Mesenchymal stem cell (in vitro differentiated cells and primary cell): Measurements from ENCODE around the gene XAGE5. TPM values are rescaled to one million over a fixed set of nuclear protein-coding genes. Genes with fewer than 3 reads are reported as not detected.
"Not testable (repeated sequence)": the region's sequence is repeated elsewhere in the genome, so short reads cannot be mapped to it uniquely, and the experiment has no call there.

ENCODE experiments used
- DNase-seq: peaks from one replicate; pipeline ENCODE4 v3.0.0-alpha.2; 2013
- H2AFZ ChIP-seq: one replicate; pipeline ENCODE4 v1.6.1; 2013; ENCODE audit warnings: low read depth, mild to moderate bottlenecking, control low read depth, inconsistent platforms, low read length, moderate library complexity
- H2AK5ac ChIP-seq: 2 replicates; pipeline ENCODE4 v1.6.1; 2013; ENCODE audit warnings: low read length, moderate library complexity, mild to moderate bottlenecking, inconsistent platforms; ENCODE audit not compliant: severe bottlenecking
- H2BK120ac ChIP-seq: one replicate; pipeline ENCODE4 v1.6.1; 2013; ENCODE audit warnings: low read depth, mild to moderate bottlenecking, inconsistent platforms, low read length, moderate library complexity
- H2BK12ac ChIP-seq, 2 experiments: one replicate each; pipeline ENCODE4 v1.6.1; 2013; ENCODE audit warnings: inconsistent platforms in 2 of 2, low read length in 2 of 2, mild to moderate bottlenecking in 2 of 2, moderate library complexity in 2 of 2, control low read depth in 1 of 2
- H2BK15ac ChIP-seq: one replicate; pipeline ENCODE4 v1.6.1; 2013; ENCODE audit warnings: mild to moderate bottlenecking, low read depth, inconsistent platforms; ENCODE audit not compliant: poor library complexity, severe bottlenecking
- H2BK5ac ChIP-seq: 2 replicates; pipeline ENCODE4 v1.6.1; 2013; ENCODE audit warnings: low read depth, mild to moderate bottlenecking, low read length, control low read depth, inconsistent platforms; ENCODE audit not compliant: poor library complexity, severe bottlenecking
- H3K14ac ChIP-seq, 2 experiments: one replicate each; pipeline ENCODE4 v1.6.1; 2013; ENCODE audit warnings: inconsistent platforms in 2 of 2, low read length in 2 of 2, control low read depth in 1 of 2, mild to moderate bottlenecking in 1 of 2, moderate library complexity in 1 of 2
- H3K18ac ChIP-seq, 2 experiments: one replicate each; pipeline ENCODE4 v1.6.1; 2013; ENCODE audit warnings: inconsistent platforms in 2 of 2, low read length in 2 of 2, control low read depth in 1 of 2, low read depth in 1 of 2, mild to moderate bottlenecking in 1 of 2
- H3K23ac ChIP-seq, 2 experiments: one replicate each; pipeline ENCODE4 v1.6.1; 2013; ENCODE audit warnings: inconsistent platforms in 2 of 2, low read length in 2 of 2, mild to moderate bottlenecking in 2 of 2, moderate library complexity in 2 of 2, control low read depth in 1 of 2
- H3K27ac ChIP-seq: 2 replicates; pipeline ENCODE4 v1.5.1; 2013; ENCODE audit warnings: mild to moderate bottlenecking, moderate library complexity, low read length, control low read depth, inconsistent platforms; ENCODE audit not compliant: poor library complexity, severe bottlenecking
- H3K27me3 ChIP-seq, 2 experiments: 2 replicates each; pipeline versions ENCODE4 v1.6.1 to v1.7.0; 2013; ENCODE audit warnings: low read length in 2 of 2, mild to moderate bottlenecking in 2 of 2, moderate library complexity in 2 of 2, control low read depth in 1 of 2, inconsistent platforms in 1 of 2; ENCODE audit not compliant: control insufficient read depth in 1 of 2, insufficient read depth in 1 of 2
- H3K36me3 ChIP-seq, 2 experiments: 2 replicates each; pipeline versions ENCODE4 v1.6.1 to v1.7.0; 2013; ENCODE audit warnings: low read length in 2 of 2, control low read depth in 1 of 2, inconsistent platforms in 1 of 2, low read depth in 1 of 2, mild to moderate bottlenecking in 1 of 2; ENCODE audit not compliant: insufficient read depth in 2 of 2, control insufficient read depth in 1 of 2
- H3K4ac ChIP-seq, 2 experiments: one replicate each; pipeline ENCODE4 v1.6.1; 2013; ENCODE audit warnings: inconsistent platforms in 2 of 2, low read length in 2 of 2, mild to moderate bottlenecking in 2 of 2, moderate library complexity in 2 of 2, control low read depth in 1 of 2, low read depth in 1 of 2
- H3K4me1 ChIP-seq: 2 replicates; pipeline ENCODE4 v1.6.1; 2013; ENCODE audit warnings: low read depth, low read length, control low read depth; ENCODE audit not compliant: control insufficient read depth, insufficient read depth
- H3K4me2 ChIP-seq: 2 replicates; pipeline ENCODE4 v1.6.1; 2013; ENCODE audit warnings: low read length, mild to moderate bottlenecking, inconsistent platforms; ENCODE audit not compliant: poor library complexity, severe bottlenecking
- H3K4me3 ChIP-seq, 2 experiments: 2 replicates each; pipeline versions ENCODE4 v1.5.1 to v1.7.0; 2013; ENCODE audit warnings: low read length in 2 of 2, mild to moderate bottlenecking in 2 of 2, control low read depth in 1 of 2, low read depth in 1 of 2; ENCODE audit not compliant: insufficient read depth in 1 of 2
- H3K79me1 ChIP-seq: replicated peaks from 2 replicates; pipeline ENCODE4 v1.6.1; 2013; ENCODE audit warnings: mild to moderate bottlenecking, control low read depth, low read length, inconsistent platforms; ENCODE audit not compliant: poor library complexity, severe bottlenecking
- H3K9ac ChIP-seq: 2 replicates; pipeline ENCODE4 v1.7.0; 2013; ENCODE audit warnings: mild to moderate bottlenecking, low read length, moderate library complexity
- H3K9me3 ChIP-seq: 2 replicates; pipeline ENCODE4 v1.7.0; 2013; ENCODE audit warnings: mild to moderate bottlenecking, low read length; ENCODE audit not compliant: control insufficient read depth
- H4K8ac ChIP-seq: one replicate; pipeline ENCODE4 v1.6.1; 2013; ENCODE audit warnings: inconsistent platforms, mild to moderate bottlenecking, low read length, moderate library complexity
- H4K91ac ChIP-seq: one replicate; pipeline ENCODE4 v1.6.1; 2013; ENCODE audit warnings: mild to moderate bottlenecking, low read length, inconsistent platforms
- WGBS: methylation state at CpG from one replicate; pipeline ENCODE4 v1.1.7; 2013; ENCODE audit warnings: mixed read lengths; 5-methylcytosine and 5-hydroxymethylcytosine counted together
- small RNA-seq: library from polyadenylated mRNA; stranded (forward); fragments of <200 nt; extraction: miRNeasy Mini kit (QIAGEN cat#:217004); gene quantifications from one replicate; pipeline ENCODE3, GENCODE V24; 2013; ENCODE audit warnings: low read depth

XAGE5 gene

GRCh38 chrX:52856991-52857525 lies 46.0 kb downstream of the XAGE5 start:
- not testable (repeated sequence) for H4K8ac ChIP-seq, H3K18ac ChIP-seq, H2BK120ac ChIP-seq, H3K27ac ChIP-seq, H2BK5ac ChIP-seq, H2AFZ ChIP-seq, H3K4me3 ChIP-seq, H3K79me1 ChIP-seq, H2AK5ac ChIP-seq, H2BK15ac ChIP-seq, H3K4me2 ChIP-seq, H3K4ac ChIP-seq, H3K36me3 ChIP-seq, H4K91ac ChIP-seq, H3K4me1 ChIP-seq, H2BK12ac ChIP-seq, DNase-seq, H3K9me3 ChIP-seq, H3K23ac ChIP-seq, H3K9ac ChIP-seq, H3K14ac ChIP-seq
- H3K27me3 ChIP-seq = peaks cover 0 to 29% of the 10 kb centered on the region in 2 experiments
- 54% methylated on average over 2 of the region's 4 CpGs for WGBS

- Histone ChIP-seq H3K79me1 (no peaks in the 10 kb centered on the region), H2BK120ac (no peak overlapping the region)
- WGBS = 70% methylated on average over 2 of the region's 6 CpGs
These were observed 54.4 kb downstream of the XAGE5 start for GRCh38 chrX:52865343-52865998.

More at GRCh38 chrX:52865343-52865998, 54.4 kb downstream of the XAGE5 start:
- no peak overlapping the region for H2BK5ac ChIP-seq
- H2AK5ac ChIP-seq = no peak overlapping the region
- H3K9me3 ChIP-seq = no peaks in the 10 kb centered on the region
- no peak overlapping the region for H3K9ac ChIP-seq
- H3K14ac ChIP-seq = no peak overlapping the region
- no peaks in the 10 kb centered on the region for H3K4me1 ChIP-seq
- H3K27me3 ChIP-seq = peaks cover 0 to 45% of the 10 kb centered on the region in 2 experiments
- no peak overlapping the region for H3K4me3 ChIP-seq
- H3K18ac ChIP-seq = no peak overlapping the region
- no peak overlapping the region for H2BK15ac ChIP-seq
- H4K91ac ChIP-seq = no peak overlapping the region
- H4K8ac ChIP-seq = no peak overlapping the region
- H2BK12ac ChIP-seq = no peak overlapping the region
- H3K4ac ChIP-seq = no peak overlapping the region
- no peak for DNase-seq
- H3K4me2 ChIP-seq = no peak overlapping the region
- no peak overlapping the region for H3K23ac ChIP-seq
- H3K36me3 ChIP-seq = no peaks in the 10 kb centered on the region
- H2AFZ ChIP-seq = no peak overlapping the region
- H3K27ac ChIP-seq = no peak overlapping the region

Small RNA genes lying within 50 kb of the gene (small RNA-seq; reads per million reads assigned to genes)
- gene AC244505.6 (not detected), gene AC244505.7 (not detected)
